MM.1S (cell line): ENCODE results near the gene KRTAP21-3.

Experiments
- DNase-seq: peaks from one replicate; pipeline ENCODE4 v3.0.0-alpha.2; 2015
- H2AFZ ChIP-seq: fragments of 300-600 bp; sonication (generic); 2 replicates; pipeline ENCODE4 v1.6.0; 2016; ENCODE audit warnings: antibody characterized with exemption, low read length
- H3F3A ChIP-seq: fragments of 300-600 bp; sonication (generic); 2 replicates; pipeline ENCODE4 v1.6.1; 2016; ENCODE audit warnings: mild to moderate bottlenecking, antibody characterized with exemption, low read length, moderate library complexity, mixed read lengths; ENCODE audit not compliant: insufficient read depth
- H3K27ac ChIP-seq: fragments of 300-600 bp; sonication (generic); 2 replicates; pipeline ENCODE4 v1.5.1; 2016; ENCODE audit warnings: mild to moderate bottlenecking, low read length
- H3K27me3 ChIP-seq: fragments of 300-600 bp; sonication (generic); replicated peaks from 2 replicates; pipeline ENCODE4 v1.6.0; 2016; ENCODE audit warnings: low read length; ENCODE audit not compliant: insufficient read depth
- H3K36me3 ChIP-seq: fragments of 300-600 bp; sonication (generic); replicated peaks from 2 replicates; pipeline ENCODE4 v1.6.1; 2016; ENCODE audit warnings: mild to moderate bottlenecking, low read length, mixed read lengths; ENCODE audit not compliant: insufficient read depth
- H3K4me1 ChIP-seq: fragments of 300-600 bp; sonication (generic); 2 replicates; pipeline ENCODE4 v1.6.1; 2016; ENCODE audit warnings: low read length, mixed read lengths
- H3K4me2 ChIP-seq: fragments of 300-600 bp; sonication (generic); 2 replicates; pipeline ENCODE4 v1.6.0; 2016; ENCODE audit warnings: low read depth, low read length
- H3K4me3 ChIP-seq: fragments of 300-600 bp; sonication (generic); 2 replicates; pipeline ENCODE4 v1.5.1; 2016; ENCODE audit warnings: low read length, mixed read lengths
- H3K79me2 ChIP-seq: fragments of 300-600 bp; sonication (generic); 2 replicates; pipeline ENCODE4 v1.6.1; 2016; ENCODE audit warnings: mixed run types, low read length, mixed read lengths
- H3K9ac ChIP-seq: fragments of 300-600 bp; sonication (generic); 2 replicates; pipeline ENCODE4 v1.6.1; 2016; ENCODE audit warnings: low read length, mixed read lengths
- H3K9me2 ChIP-seq: fragments of 300-600 bp; sonication (generic); replicated peaks from 2 replicates; pipeline ENCODE4 v1.6.1; 2016; ENCODE audit warnings: mild to moderate bottlenecking, low read length, mixed read lengths; ENCODE audit not compliant: insufficient read depth
- H3K9me3 ChIP-seq: fragments of 300-600 bp; sonication (generic); replicated peaks from 2 replicates; pipeline ENCODE4 v1.6.1; 2016; ENCODE audit warnings: mild to moderate bottlenecking, low read length, mixed read lengths; ENCODE audit not compliant: insufficient read depth
- H4K20me1 ChIP-seq: fragments of 300-600 bp; sonication (generic); 2 replicates; pipeline ENCODE4 v1.6.1; 2016; ENCODE audit warnings: mild to moderate bottlenecking, low read length, moderate library complexity, mixed read lengths; ENCODE audit not compliant: insufficient read depth
- CTCF ChIP-seq: fragments of 300-600 bp; sonication (generic); IDR thresholded peaks from 2 replicates; pipeline ENCODE4 v1.5.1; 2016; ENCODE audit warnings: antibody characterized with exemption, low read length, mixed read lengths
- EZH2 ChIP-seq: fragments of 300-600 bp; sonication (generic); optimal IDR thresholded peaks from 2 replicates; pipeline ENCODE3; 2017; ENCODE audit warnings: low read depth, mild to moderate bottlenecking, antibody characterized with exemption, low read length, mixed read lengths
- EZH2phosphoT487 ChIP-seq: fragments of 300-600 bp; sonication (generic); IDR thresholded peaks from 2 replicates; pipeline ENCODE4 v1.6.1; 2018; ENCODE audit warnings: antibody characterized with exemption, low read length

The KRTAP21-3 gene

GRCh38 chr21:30747159-30747558 is 28.6 kb upstream of the KRTAP21-3 start, which contains the start of gene KRTAP21-2:
Gene KRTAP21-2, minus strand, starts transcription at chr21:30747259. Its CDS starts 57 bp downstream, at chr21:30747202.
- Histone ChIP-seq H3K4me2 (no peak within 1 kb of the TSS), H2AFZ (no peak within 1 kb of the TSS), H3K36me3 (no peaks in the 10 kb centered on the region), H4K20me1 (no peaks in the 10 kb centered on the region), H3K9me3 (no peaks in the 10 kb centered on the region), H3K9me2 (no peaks in the 10 kb centered on the region), H3K27ac (no peak within 1 kb of the TSS), H3K4me3 (no peak within 1 kb of the TSS), H3K9ac (no peak within 1 kb of the TSS), H3F3A (no peaks in the 10 kb centered on the region), H3K27me3 (no peaks in the 10 kb centered on the region), H3K4me1 (no peaks in the 10 kb centered on the region), H3K79me2 (no peaks in the 10 kb centered on the region)
- TF ChIP-seq CTCF (no peak), EZH2phosphoT487 (no peak), EZH2 (no peak)
- no peak for DNase-seq

- Histone ChIP-seq H3K4me3 (no peak overlapping the region), H4K20me1 (no peaks in the 10 kb centered on the region), H3K27me3 (no peaks in the 10 kb centered on the region), H3K9me3 (no peaks in the 10 kb centered on the region), H3K9me2 (no peaks in the 10 kb centered on the region), H3K4me1 (no peaks in the 10 kb centered on the region), H3K27ac (no peak overlapping the region), H3K4me2 (no peak overlapping the region), H3K9ac (no peak overlapping the region), H3F3A (no peaks in the 10 kb centered on the region), H3K79me2 (no peaks in the 10 kb centered on the region), H3K36me3 (no peaks in the 10 kb centered on the region), H2AFZ (no peak overlapping the region)
- no peak for DNase-seq
- no peak for TF ChIP-seq EZH2
- TF ChIP-seq CTCF: no peak
- TF ChIP-seq EZH2phosphoT487: no peak
These were observed 21.9 kb upstream of the KRTAP21-3 start for GRCh38 chr21:30740462-30740861.

- Histone ChIP-seq H3K27me3 (no peaks in the 10 kb centered on the region), H3K27ac (no peak overlapping the region), H3K4me2 (no peak overlapping the region), H3K79me2 (no peaks in the 10 kb centered on the region), H3K9me3 (no peaks in the 10 kb centered on the region), H3K9ac (no peak overlapping the region), H3K9me2 (no peaks in the 10 kb centered on the region), H3K36me3 (no peaks in the 10 kb centered on the region), H3K4me3 (no peak overlapping the region), H2AFZ (no peak overlapping the region), H3K4me1 (no peaks in the 10 kb centered on the region), H3F3A (no peaks in the 10 kb centered on the region), H4K20me1 (no peaks in the 10 kb centered on the region)
- no peak for DNase-seq
- no peak for TF ChIP-seq EZH2
- no peak for TF ChIP-seq EZH2phosphoT487
- TF ChIP-seq CTCF: no peak
These were observed 14.4 kb upstream of the KRTAP21-3 start for GRCh38 chr21:30733026-30733425.
